ENCODE measurements around the gene GABRR3. TPM values are rescaled to one million over a fixed set of nuclear protein-coding genes. Genes with fewer than 3 reads are reported as not detected.

The GABRR3 gene
- polyA plus RNA-seq, 3 donors: not detected

DNA sequence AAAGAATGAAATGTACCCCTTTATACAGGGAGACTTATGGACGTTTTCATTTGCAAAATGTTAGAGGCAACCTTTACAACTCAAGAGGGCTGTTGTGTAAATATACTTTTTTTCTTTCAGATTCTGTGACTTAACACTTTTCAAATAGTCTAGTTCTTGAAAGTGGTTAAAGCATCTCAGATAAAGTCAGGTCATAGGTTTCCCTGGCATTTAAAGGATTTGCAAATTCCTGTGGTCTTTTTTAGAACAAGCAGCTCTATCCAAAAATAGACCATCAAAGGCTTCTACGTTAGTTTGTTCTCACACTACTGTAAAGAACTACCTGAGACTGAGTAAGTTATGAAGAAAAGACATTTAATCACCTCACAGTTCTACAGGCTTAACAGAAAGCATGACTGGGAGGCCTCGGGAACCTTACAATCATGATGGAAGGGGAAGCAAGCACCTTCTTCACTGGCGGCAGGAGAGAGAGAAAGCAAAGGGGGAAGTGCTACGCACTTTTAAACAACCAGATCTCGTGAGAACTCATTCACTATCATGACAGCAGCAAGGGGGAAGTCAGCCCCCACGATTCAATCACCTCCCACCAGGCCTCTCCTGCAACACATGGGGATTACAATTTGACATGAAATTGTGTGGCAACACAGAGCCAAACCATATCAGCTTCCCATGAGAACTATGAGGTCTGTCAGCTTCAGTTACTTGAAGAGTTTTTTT, 23.3 kb upstream of the GABRR3 start:
- no CpG with 5 or more reads among the region's 7 CpGs for WGBS (ENCODE audit: insufficient coverage)
- no peak overlapping the region for H3K27ac Mint-ChIP-seq
- H3K4me3 ChIP-seq (replicated peaks in 1 of 3; ENCODE audit: low read depth in 2 of 3, low read length in 3 of 3): no peak overlapping the region

DNA sequence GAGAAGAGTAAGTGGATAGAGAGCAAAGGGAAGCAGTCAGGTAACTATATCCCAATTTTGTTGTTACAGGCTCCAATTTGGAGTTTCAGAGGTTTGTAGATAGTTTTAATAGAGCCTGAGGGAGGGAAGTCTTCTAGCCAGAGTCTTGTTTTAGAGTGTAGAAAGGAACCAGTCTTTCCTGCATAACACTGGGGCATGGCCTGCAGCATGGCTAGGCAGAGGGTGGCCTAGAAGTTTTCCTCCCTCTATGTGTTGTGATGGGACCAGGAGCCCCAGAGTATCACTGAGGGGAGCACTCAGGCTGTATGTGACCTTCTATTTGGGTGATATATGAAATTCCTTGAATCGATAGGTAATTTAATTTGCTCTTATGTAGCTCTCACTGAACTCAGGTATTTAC, 22.5 kb upstream of the GABRR3 start:
- Mint-ChIP-seq H3K27me3 (ENCODE audit: low read depth in 3 of 3) (peaks cover 0 to 3% (median 0%) of the 10 kb centered on the region in 3 donors), H3K36me3 (no peaks in the 10 kb centered on the region), H3K27ac (no peak overlapping the region), H3K4me1 (peaks cover 5% of the 10 kb centered on the region), H3K9me3 (peaks cover 0 to 4% (median 2%) of the 10 kb centered on the region in 7 donors), H3K4me3 (no peak overlapping the region)
- intact Hi-C loops (cut with micrococcal nuclease): no loop called here
- Histone ChIP-seq H3K79me2 (ENCODE audit: insufficient read depth, low read length) (no peaks in the 10 kb centered on the region), H3K36me3 (replicated peaks in 1 of 2; ENCODE audit: control insufficient read depth in 1 of 2, insufficient read depth in 2 of 2, low read length in 2 of 2) (no peaks in the 10 kb centered on the region), H2AFZ (ENCODE audit: insufficient read depth, low read depth, low read length, poor library complexity, severe bottlenecking) (no peak overlapping the region), H3K9ac (ENCODE audit: insufficient read depth, low read length, poor library complexity, severe bottlenecking) (no peak overlapping the region), H3K27ac (ENCODE audit: low read depth in 1 of 2, low read length in 2 of 2) (no peak overlapping the region), H3K4me1 (ENCODE audit: control insufficient read depth in 1 of 2, insufficient read depth in 2 of 2, low read length in 2 of 2) (no peaks in the 10 kb centered on the region), H3K9me3 (replicated peaks in 1 of 2; ENCODE audit: control insufficient read depth in 1 of 2, insufficient read depth in 1 of 2, low read length in 2 of 2) (no peaks in the 10 kb centered on the region), H4K20me1 (ENCODE audit: insufficient read depth, low read length) (no peaks in the 10 kb centered on the region), H3K4me2 (replicated peaks; ENCODE audit: extremely low read depth, low read length, poor library complexity, severe bottlenecking) (no peak overlapping the region), H3K27me3 (ENCODE audit: control insufficient read depth in 2 of 2, insufficient read depth in 2 of 2, low read length in 2 of 2) (peaks cover 0 to 2% of the 10 kb centered on the region in 2 donors), H3K4me3 (replicated peaks in 1 of 3; ENCODE audit: low read depth in 2 of 3, low read length in 3 of 3) (no peak overlapping the region)
- TF ChIP-seq, protein P1, sequence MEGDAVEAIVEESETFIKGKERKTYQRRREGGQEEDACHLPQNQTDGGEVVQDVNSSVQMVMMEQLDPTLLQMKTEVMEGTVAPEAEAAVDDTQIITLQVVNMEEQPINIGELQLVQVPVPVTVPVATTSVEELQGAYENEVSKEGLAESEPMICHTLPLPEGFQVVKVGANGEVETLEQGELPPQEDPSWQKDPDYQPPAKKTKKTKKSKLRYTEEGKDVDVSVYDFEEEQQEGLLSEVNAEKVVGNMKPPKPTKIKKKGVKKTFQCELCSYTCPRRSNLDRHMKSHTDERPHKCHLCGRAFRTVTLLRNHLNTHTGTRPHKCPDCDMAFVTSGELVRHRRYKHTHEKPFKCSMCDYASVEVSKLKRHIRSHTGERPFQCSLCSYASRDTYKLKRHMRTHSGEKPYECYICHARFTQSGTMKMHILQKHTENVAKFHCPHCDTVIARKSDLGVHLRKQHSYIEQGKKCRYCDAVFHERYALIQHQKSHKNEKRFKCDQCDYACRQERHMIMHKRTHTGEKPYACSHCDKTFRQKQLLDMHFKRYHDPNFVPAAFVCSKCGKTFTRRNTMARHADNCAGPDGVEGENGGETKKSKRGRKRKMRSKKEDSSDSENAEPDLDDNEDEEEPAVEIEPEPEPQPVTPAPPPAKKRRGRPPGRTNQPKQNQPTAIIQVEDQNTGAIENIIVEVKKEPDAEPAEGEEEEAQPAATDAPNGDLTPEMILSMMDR (IDR thresholded peaks at IDR 0.05): no peak
- no CpG with 5 or more reads among the region's 1 CpG for WGBS (ENCODE audit: insufficient coverage)
- no peak for DNase-seq

More for the DNA sequence above, 23.3 kb upstream of the GABRR3 start:
- Histone ChIP-seq H3K79me2 (ENCODE audit: insufficient read depth, low read length) (no peaks in the 10 kb centered on the region), H4K20me1 (ENCODE audit: insufficient read depth, low read length) (no peaks in the 10 kb centered on the region), H3K4me1 (ENCODE audit: control insufficient read depth in 1 of 2, insufficient read depth in 2 of 2, low read length in 2 of 2) (no peaks in the 10 kb centered on the region), H3K27me3 (ENCODE audit: control insufficient read depth in 2 of 2, insufficient read depth in 2 of 2, low read length in 2 of 2) (peaks cover 0 to 2% of the 10 kb centered on the region in 2 donors), H3K9me3 (replicated peaks in 1 of 2; ENCODE audit: control insufficient read depth in 1 of 2, insufficient read depth in 1 of 2, low read length in 2 of 2) (no peaks in the 10 kb centered on the region), H3K9ac (ENCODE audit: insufficient read depth, low read length, poor library complexity, severe bottlenecking) (no peak overlapping the region), H2AFZ (ENCODE audit: insufficient read depth, low read depth, low read length, poor library complexity, severe bottlenecking) (no peak overlapping the region), H3K4me2 (replicated peaks; ENCODE audit: extremely low read depth, low read length, poor library complexity, severe bottlenecking) (no peak overlapping the region), H3K36me3 (replicated peaks in 1 of 2; ENCODE audit: control insufficient read depth in 1 of 2, insufficient read depth in 2 of 2, low read length in 2 of 2) (no peaks in the 10 kb centered on the region), H3K27ac (ENCODE audit: low read depth in 1 of 2, low read length in 2 of 2) (no peak overlapping the region)
- H3K9me3 Mint-ChIP-seq: peaks cover 0 to 4% (median 2%) of the 10 kb centered on the region in 7 donors
- DNase-seq: peak in 1 of 3 donors; percentile 4
- peaks cover 0 to 3% (median 0%) of the 10 kb centered on the region in 3 donors for H3K27me3 Mint-ChIP-seq (ENCODE audit: low read depth in 3 of 3)
- intact Hi-C loops (cut with micrococcal nuclease): no loop called here
- H3K36me3 Mint-ChIP-seq: no peaks in the 10 kb centered on the region
- no peak overlapping the region for H3K4me3 Mint-ChIP-seq
- H3K4me1 Mint-ChIP-seq: peaks cover 5% of the 10 kb centered on the region
- TF ChIP-seq, protein P1 (IDR thresholded peaks at IDR 0.05): no peak
